Caco-2 (cell line): ENCODE measurements around the gene SHPK. TPM values are rescaled to one million over a fixed set of nuclear protein-coding genes. Genes with fewer than 3 reads are reported as not detected.

Source experiments
- BruUV-seq: library from RNA; stranded (reverse); fragments of 400-500 nt; replicated peaks from 2 replicates; lab custom pipeline; 2021; lab: Mats Ljungman, UMichigan
- CTCF ChIA-PET: fragments of 300-600 bp; sonication (Branson Sonifier 250); formaldehyde crosslinking; loops from one replicate; lab custom pipeline; 2022; ENCODE audit warnings: antibody characterized with exemption; lab: Charles Lee
- POLR2A ChIA-PET: fragments of 300-600 bp; sonication (Branson Sonifier 250); formaldehyde crosslinking; loops from one replicate; lab custom pipeline; 2022; ENCODE audit warnings: antibody characterized with exemption; lab: Charles Lee
- DNase-seq, 2 experiments: peaks; one replicate each; pipeline versions ENCODE4 v3.0.0 to v3.0.0-alpha.2; 2020 to 2022
- H3K27me3 ChIP-seq: replicated peaks from 2 replicates; pipeline ENCODE4 v1.6.0; 2011; ENCODE audit warnings: low read length; ENCODE audit not compliant: control insufficient read depth, insufficient read depth
- H3K36me3 ChIP-seq: 2 replicates; pipeline ENCODE4 v1.5.1; 2011; ENCODE audit warnings: low read length; ENCODE audit not compliant: control insufficient read depth, insufficient read depth
- H3K4me1 ChIP-seq: fragments of 250-450 bp; sonication (Bioruptor Pico); 2 replicates; pipeline ENCODE4 v1.5.1; 2020; ENCODE audit warnings: mild to moderate bottlenecking
- H3K4me3 ChIP-seq: 2 replicates; pipeline ENCODE4 v1.5.1; 2011; ENCODE audit warnings: low read depth, mild to moderate bottlenecking, control low read depth, low read length
- H3K9me3 ChIP-seq: fragments of 250-450 bp; sonication (Bioruptor Pico); 2 replicates; pipeline ENCODE4 v1.5.1; 2020; ENCODE audit warnings: mild to moderate bottlenecking, moderate library complexity
- H3K27ac Mint-ChIP-seq: one replicate; pipeline ENCODE4 v1.8.0; 2022; ENCODE audit warnings: mixed read lengths; ENCODE audit not compliant: unreplicated experiment
- H3K27me3 Mint-ChIP-seq: one replicate; pipeline ENCODE4 v1.8.0; 2022; ENCODE audit warnings: mixed read lengths; ENCODE audit not compliant: insufficient read depth, unreplicated experiment
- H3K36me3 Mint-ChIP-seq: one replicate; pipeline ENCODE4 v1.8.0; 2022; ENCODE audit warnings: mild to moderate bottlenecking, mixed read lengths; ENCODE audit not compliant: insufficient read depth, unreplicated experiment
- H3K4me1 Mint-ChIP-seq: one replicate; pipeline ENCODE4 v1.8.0; 2022; ENCODE audit warnings: low read depth, mixed read lengths; ENCODE audit not compliant: unreplicated experiment
- H3K4me3 Mint-ChIP-seq: one replicate; pipeline ENCODE4 v1.8.0; 2022; ENCODE audit warnings: mild to moderate bottlenecking, moderate library complexity, mixed read lengths; ENCODE audit not compliant: unreplicated experiment
- H3K9me3 Mint-ChIP-seq: one replicate; pipeline ENCODE4 v1.8.0; 2022; ENCODE audit warnings: mixed read lengths; ENCODE audit not compliant: unreplicated experiment
- CTCF ChIP-seq, 2 experiments: fragments of 200-600 bp in 1 of 2; IDR thresholded peaks; 1 replicate in 1 of 2; 2 replicates in 1 of 2; pipeline versions ENCODE4 v1.5.1 to v1.8.0; 2011 to 2022; ENCODE audit warnings: antibody characterized with exemption in 1 of 2, control low read depth in 1 of 2, inconsistent platforms in 1 of 2, low read depth in 1 of 2, low read length in 1 of 2, mild to moderate bottlenecking in 1 of 2, moderate library complexity in 1 of 2; ENCODE audit not compliant: insufficient read depth in 1 of 2, severe bottlenecking in 1 of 2, unreplicated experiment in 1 of 2
- intact Hi-C: fragments of 100-400 bp; cut with micrococcal nuclease; formaldehyde crosslinking; loops from one replicate; pipeline ENCODE4 v1.10.0; 2022; ENCODE audit not compliant: unreplicated experiment
- total RNA-seq: library from RNA; stranded (reverse); gene quantifications from 2 replicates; pipeline ENCODE4 v1.2.3, GENCODE V29; 2022

Gene SHPK
- total RNA-seq, 1 experiment from 2014 or later, result 17.7 TPM

GRCh38 chr17:3590231-3590630 is 45.8 kb downstream of the SHPK start:
- no peak overlapping the region for H3K4me3 Mint-ChIP-seq
- H3K27ac Mint-ChIP-seq, result no peak overlapping the region
- intact Hi-C loops, result no loop called here
- DNase-seq, result no peak
- no TSS peak for BruUV-seq
- Histone ChIP-seq H3K27me3 (no peaks in the 10 kb centered on the region), H3K9me3 (no peaks in the 10 kb centered on the region), H3K36me3 (no peaks in the 10 kb centered on the region), H3K4me1 (no peaks in the 10 kb centered on the region), H3K4me3 (no peak overlapping the region)
- no peaks in the 10 kb centered on the region for H3K27me3 Mint-ChIP-seq
- TF ChIP-seq CTCF (IDR thresholded peaks at IDR 0.05; ENCODE audit: insufficient read depth in 1 of 2, low read depth in 1 of 2, low read length in 1 of 2, severe bottlenecking in 1 of 2, unreplicated experiment in 1 of 2), result no peak
- H3K36me3 Mint-ChIP-seq, result no peaks in the 10 kb centered on the region
- H3K9me3 Mint-ChIP-seq, result no peaks in the 10 kb centered on the region
- ChIA-PET POLR2A (no interaction called here), CTCF (interaction anchor here (0.6 kb wide), 1 partner anchor 17 kb away, joined by 6 read pairs; no protein-coding TSS in a partner anchor)
- no peaks in the 10 kb centered on the region for H3K4me1 Mint-ChIP-seq

GRCh38 chr17:3589784-3590183 is 46.3 kb downstream of the SHPK start:
- H3K27me3 Mint-ChIP-seq, result no peaks in the 10 kb centered on the region
- H3K36me3 Mint-ChIP-seq, result no peaks in the 10 kb centered on the region
- Histone ChIP-seq H3K9me3 (no peaks in the 10 kb centered on the region), H3K4me3 (no peak overlapping the region), H3K27me3 (no peaks in the 10 kb centered on the region), H3K4me1 (no peaks in the 10 kb centered on the region), H3K36me3 (no peaks in the 10 kb centered on the region)
- TF ChIP-seq CTCF (IDR thresholded peaks at IDR 0.05; ENCODE audit: insufficient read depth in 1 of 2, low read depth in 1 of 2, low read length in 1 of 2, severe bottlenecking in 1 of 2, unreplicated experiment in 1 of 2), result no peak
- no peak overlapping the region for H3K27ac Mint-ChIP-seq
- intact Hi-C loops, result no loop called here
- no peaks in the 10 kb centered on the region for H3K4me1 Mint-ChIP-seq
- H3K4me3 Mint-ChIP-seq, result no peak overlapping the region
- ChIA-PET POLR2A (no interaction called here), CTCF (interaction anchor here (0.6 kb wide), 1 partner anchor 16 kb away, joined by 6 read pairs; no protein-coding TSS in a partner anchor)
- no TSS peak for BruUV-seq
- DNase-seq, result no peak
- H3K9me3 Mint-ChIP-seq, result no peaks in the 10 kb centered on the region

- H3K4me1 Mint-ChIP-seq, result no peaks in the 10 kb centered on the region
- ChIA-PET CTCF (no interaction called here), POLR2A (no interaction called here)
- H3K27me3 Mint-ChIP-seq, result no peaks in the 10 kb centered on the region
- intact Hi-C loops, result no loop called here
- H3K9me3 ChIP-seq, result no peaks in the 10 kb centered on the region
- H3K4me1 ChIP-seq, result no peaks in the 10 kb centered on the region
- TF ChIP-seq CTCF (IDR thresholded peaks at IDR 0.05; ENCODE audit: insufficient read depth in 1 of 2, low read depth in 1 of 2, low read length in 1 of 2, severe bottlenecking in 1 of 2, unreplicated experiment in 1 of 2), result no peak
- H3K27ac Mint-ChIP-seq, result no peak overlapping the region
- BruUV-seq, result no TSS peak
- no peak overlapping the region for H3K4me3 Mint-ChIP-seq
- H3K36me3 ChIP-seq, result no peaks in the 10 kb centered on the region
- no peaks in the 10 kb centered on the region for H3K27me3 ChIP-seq
- no peak overlapping the region for H3K4me3 ChIP-seq
- DNase-seq, result no peak
- no peaks in the 10 kb centered on the region for H3K9me3 Mint-ChIP-seq
- H3K36me3 Mint-ChIP-seq, result no peaks in the 10 kb centered on the region
Observed at GRCh38 chr17:3585826-3586225, 50.2 kb downstream of the SHPK start.
